Measurements from ENCODE around the gene CFH. TPM values are rescaled to one million over a fixed set of nuclear protein-coding genes. Genes with fewer than 3 reads are reported as not detected.

Gene CFH
- total and polyA plus RNA-seq, 9 of the 15 experiments (the other 6 are each of a cell fraction or from before 2014, with no cell fraction given), result 31.6 to 107 (median 48.3) TPM

- Histone ChIP-seq H3K9me1 (ENCODE audit: control insufficient read depth, insufficient read depth, low read length) (no peaks in the 10 kb centered on the region), H3K27ac (ENCODE audit: extremely low read depth, low read depth, low read length) (no peak overlapping the region), H3K9me3 (replicated peaks; ENCODE audit: control insufficient read depth, insufficient read depth, low read depth, low read length) (no peaks in the 10 kb centered on the region), H3K27me3 (ENCODE audit: control insufficient read depth in 2 of 2, insufficient read depth in 2 of 2, low read length in 2 of 2) (no peaks in the 10 kb centered on the region), H2AFZ (ENCODE audit: low read depth, low read length) (no peak overlapping the region), H3K36me3 (ENCODE audit: control insufficient read depth, insufficient read depth, low read length) (no peaks in the 10 kb centered on the region), H4K20me1 (replicated peaks; ENCODE audit: control insufficient read depth, insufficient read depth, low read length) (no peaks in the 10 kb centered on the region), H3K4me1 (replicated peaks in 1 of 2; ENCODE audit: control insufficient read depth in 2 of 2, insufficient read depth in 2 of 2, low read length in 2 of 2) (no peaks in the 10 kb centered on the region), H3K4me3 (no peak overlapping the region), H3K79me2 (ENCODE audit: control insufficient read depth, insufficient read depth, low read length) (no peaks in the 10 kb centered on the region), H3K4me2 (ENCODE audit: insufficient read depth, low read length) (no peak overlapping the region), H3K9ac (ENCODE audit: insufficient read depth in 1 of 2, low read depth in 2 of 2, low read length in 2 of 2) (no peak overlapping the region)
- DNase-seq (ENCODE audit: extremely low read depth in 1 of 4, low spot score in 3 of 4) (no peak), FAIRE-seq (no peak), ATAC-seq (no peak)
- CTCF ChIA-PET (ENCODE audit: low intra/inter-chr PET ratio), result no interaction called here
- TF ChIP-seq KLF10 (CRISPR knock-in tag; IDR thresholded peaks at IDR 0.05), result no peak
- no peak for TF ChIP-seq RBM15 (IDR thresholded peaks at IDR 0.05; ENCODE audit: insufficient read depth, low read length)
- no peak for TF ChIP-seq TAF15 (IDR thresholded peaks at IDR 0.05; ENCODE audit: low read depth, low read length)
- TF ChIP-seq FOXA1 (IDR thresholded peaks at IDR 0.05; ENCODE audit: borderline replicate concordance), result no peak
- TF ChIP-seq, protein P1, sequence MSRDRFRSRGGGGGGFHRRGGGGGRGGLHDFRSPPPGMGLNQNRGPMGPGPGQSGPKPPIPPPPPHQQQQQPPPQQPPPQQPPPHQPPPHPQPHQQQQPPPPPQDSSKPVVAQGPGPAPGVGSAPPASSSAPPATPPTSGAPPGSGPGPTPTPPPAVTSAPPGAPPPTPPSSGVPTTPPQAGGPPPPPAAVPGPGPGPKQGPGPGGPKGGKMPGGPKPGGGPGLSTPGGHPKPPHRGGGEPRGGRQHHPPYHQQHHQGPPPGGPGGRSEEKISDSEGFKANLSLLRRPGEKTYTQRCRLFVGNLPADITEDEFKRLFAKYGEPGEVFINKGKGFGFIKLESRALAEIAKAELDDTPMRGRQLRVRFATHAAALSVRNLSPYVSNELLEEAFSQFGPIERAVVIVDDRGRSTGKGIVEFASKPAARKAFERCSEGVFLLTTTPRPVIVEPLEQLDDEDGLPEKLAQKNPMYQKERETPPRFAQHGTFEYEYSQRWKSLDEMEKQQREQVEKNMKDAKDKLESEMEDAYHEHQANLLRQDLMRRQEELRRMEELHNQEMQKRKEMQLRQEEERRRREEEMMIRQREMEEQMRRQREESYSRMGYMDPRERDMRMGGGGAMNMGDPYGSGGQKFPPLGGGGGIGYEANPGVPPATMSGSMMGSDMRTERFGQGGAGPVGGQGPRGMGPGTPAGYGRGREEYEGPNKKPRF (IDR thresholded peaks at IDR 0.05; ENCODE audit: low read depth, low read length), result no peak
- TF ChIP-seq, protein P2, sequence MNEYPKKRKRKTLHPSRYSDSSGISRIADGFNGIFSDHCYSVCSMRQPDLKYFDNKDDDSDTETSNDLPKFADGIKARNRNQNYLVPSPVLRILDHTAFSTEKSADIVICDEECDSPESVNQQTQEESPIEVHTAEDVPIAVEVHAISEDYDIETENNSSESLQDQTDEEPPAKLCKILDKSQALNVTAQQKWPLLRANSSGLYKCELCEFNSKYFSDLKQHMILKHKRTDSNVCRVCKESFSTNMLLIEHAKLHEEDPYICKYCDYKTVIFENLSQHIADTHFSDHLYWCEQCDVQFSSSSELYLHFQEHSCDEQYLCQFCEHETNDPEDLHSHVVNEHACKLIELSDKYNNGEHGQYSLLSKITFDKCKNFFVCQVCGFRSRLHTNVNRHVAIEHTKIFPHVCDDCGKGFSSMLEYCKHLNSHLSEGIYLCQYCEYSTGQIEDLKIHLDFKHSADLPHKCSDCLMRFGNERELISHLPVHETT (CRISPR knock-in tag; conservative IDR thresholded peaks at IDR 0.05 in 1 of 2, IDR thresholded peaks at IDR 0.05 in 1 of 2), result no peak
- TF ChIP-seq DNMT1 (IDR thresholded peaks at IDR 0.05), result no peak
- TF ChIP-seq RNF219 (CRISPR knock-in tag; IDR thresholded peaks at IDR 0.05), result no peak
- no peak for TF ChIP-seq POLR3A (IDR thresholded peaks at IDR 0.05; ENCODE audit: borderline replicate concordance, extremely low read depth, insufficient read depth, insufficient read length)
- TF ChIP-seq ILF3 (IDR thresholded peaks at IDR 0.05; ENCODE audit: borderline replicate concordance), result no peak
- 28% methylated on average over 6 of the region's 6 CpGs for WGBS (ENCODE audit: insufficient coverage, low coverage, missing lambda C conversion rate)
- no TSS peak for BruUV-seq (replicated peaks)
- intact Hi-C loops (cut with micrococcal nuclease) (no loop called here), in situ Hi-C loops (cut with MboI) (no loop called here)
- POLR2A ChIA-PET, result no interaction called here
Measured at GRCh38 chr1:196637606-196638005, 14.2 kb upstream of the CFH start.

Data from K562 (cell line).